Testis (tissue), 2 donors: ENCODE data around the gene NOC4L.

ENCODE experiments used
- POLR2A ChIP-seq: fragments of 450-650 bp; IDR thresholded peaks from one replicate; pipeline ENCODE4 v1.6.1; 2017; ENCODE audit warnings: antibody characterized with exemption, mild to moderate bottlenecking, moderate library complexity
- TF ChIP-seq, protein P1 (sequence below), 3 experiments: fragments of 450-650 bp in 2 of 3; fragments of 200-600 bp in 1 of 3; sonication (generic) in 1 of 3; IDR thresholded peaks; one replicate each; pipeline ENCODE4 v1.5.1; 2016 to 2019; ENCODE audit warnings: antibody characterized with exemption in 3 of 3, mild to moderate bottlenecking in 2 of 3, moderate library complexity in 1 of 3

DNA sequence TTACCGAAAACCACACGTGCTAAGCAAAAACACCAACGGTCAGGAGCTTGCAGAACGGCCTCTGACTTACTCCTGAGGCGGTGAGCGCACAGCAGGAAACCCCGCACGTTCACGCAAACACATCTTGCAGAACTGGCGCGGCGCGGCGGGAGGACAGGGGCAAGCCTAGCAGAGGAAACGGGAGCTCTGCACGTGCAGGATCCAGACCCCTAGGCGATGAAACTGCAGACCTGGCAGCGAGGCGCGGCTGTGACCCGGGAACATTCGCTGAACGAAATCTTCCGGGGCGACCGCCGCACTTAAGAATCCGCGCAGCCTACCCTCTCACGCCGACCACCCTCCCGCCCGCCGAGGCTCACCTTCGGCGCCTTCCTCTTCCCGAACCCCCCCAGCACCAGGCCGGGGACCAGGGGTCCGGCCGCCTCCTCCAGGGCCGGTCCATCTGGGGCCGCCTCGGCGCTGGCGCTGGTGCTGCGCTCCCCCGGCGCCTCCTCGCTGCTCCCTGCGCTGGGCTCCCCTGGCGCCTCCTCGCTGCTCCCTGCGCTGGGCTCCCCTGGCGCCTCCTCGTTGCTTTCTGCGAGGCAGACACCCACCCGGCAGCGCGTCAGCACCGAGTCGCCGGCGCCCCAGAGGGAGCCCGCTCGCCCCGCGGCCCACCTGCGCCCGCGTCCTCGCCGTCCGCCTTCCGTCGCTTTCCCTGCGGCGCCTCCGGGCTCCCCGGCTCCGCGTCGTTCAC is 753 bp upstream of the NOC4L start:
- TF ChIP-seq, protein P1, sequence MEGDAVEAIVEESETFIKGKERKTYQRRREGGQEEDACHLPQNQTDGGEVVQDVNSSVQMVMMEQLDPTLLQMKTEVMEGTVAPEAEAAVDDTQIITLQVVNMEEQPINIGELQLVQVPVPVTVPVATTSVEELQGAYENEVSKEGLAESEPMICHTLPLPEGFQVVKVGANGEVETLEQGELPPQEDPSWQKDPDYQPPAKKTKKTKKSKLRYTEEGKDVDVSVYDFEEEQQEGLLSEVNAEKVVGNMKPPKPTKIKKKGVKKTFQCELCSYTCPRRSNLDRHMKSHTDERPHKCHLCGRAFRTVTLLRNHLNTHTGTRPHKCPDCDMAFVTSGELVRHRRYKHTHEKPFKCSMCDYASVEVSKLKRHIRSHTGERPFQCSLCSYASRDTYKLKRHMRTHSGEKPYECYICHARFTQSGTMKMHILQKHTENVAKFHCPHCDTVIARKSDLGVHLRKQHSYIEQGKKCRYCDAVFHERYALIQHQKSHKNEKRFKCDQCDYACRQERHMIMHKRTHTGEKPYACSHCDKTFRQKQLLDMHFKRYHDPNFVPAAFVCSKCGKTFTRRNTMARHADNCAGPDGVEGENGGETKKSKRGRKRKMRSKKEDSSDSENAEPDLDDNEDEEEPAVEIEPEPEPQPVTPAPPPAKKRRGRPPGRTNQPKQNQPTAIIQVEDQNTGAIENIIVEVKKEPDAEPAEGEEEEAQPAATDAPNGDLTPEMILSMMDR (IDR thresholded peaks at IDR 0.05): no peak
- no peak for TF ChIP-seq POLR2A
